GM12891 (cell line): ENCODE data around the gene TACC2.

Experiments
- POLR2AphosphoS5 ChIP-seq: IDR thresholded peaks from 2 replicates; pipeline ENCODE4 v1.6.1; 2011; ENCODE audit warnings: low read depth, low read length, control low read depth
- SPI1 ChIP-seq: IDR thresholded peaks from 2 replicates; pipeline ENCODE4 v1.6.1; 2011; ENCODE audit warnings: low read depth, low read length, control low read depth

GRCh38 chr10:122132331-122132755, 143.4 kb downstream of the TACC2 start:
- TF ChIP-seq SPI1: no peak
- TF ChIP-seq POLR2AphosphoS5: no peak
